HEK293 (cell line): ENCODE data around the gene MYD88.

ENCODE experiments used
- GFI1B ChIP-seq: fragments of 450-650 bp; formaldehyde crosslinking; IDR thresholded peaks from 2 replicates; pipeline ENCODE4 v1.5.1; 2016; ENCODE audit warnings: missing biosample characterization, missing genetic modification characterization
- KLF1 ChIP-seq: fragments of 450-650 bp; formaldehyde crosslinking; IDR thresholded peaks from 2 replicates; pipeline ENCODE4 v1.5.1; 2016; ENCODE audit warnings: missing biosample characterization, missing genetic modification characterization
- KLF10 ChIP-seq: fragments of 450-650 bp; IDR thresholded peaks from 2 replicates; pipeline ENCODE4 v1.5.1; 2018; ENCODE audit warnings: missing biosample characterization, mild to moderate bottlenecking, missing genetic modification characterization
- MYNN ChIP-seq: fragments of 450-650 bp; formaldehyde crosslinking; IDR thresholded peaks from 2 replicates; pipeline ENCODE4 v1.5.1; 2016; ENCODE audit warnings: missing biosample characterization, missing genetic modification characterization, borderline replicate concordance
- SP7 ChIP-seq: fragments of 450-650 bp; formaldehyde crosslinking; IDR thresholded peaks from 2 replicates; pipeline ENCODE4 v1.5.1; 2016; ENCODE audit warnings: missing biosample characterization, missing genetic modification characterization
- ZBTB10 ChIP-seq: fragments of 450-650 bp; formaldehyde crosslinking; IDR thresholded peaks from 2 replicates; pipeline ENCODE4 v1.5.1; 2016; ENCODE audit warnings: missing biosample characterization, missing genetic modification characterization
- ZBTB11 ChIP-seq: fragments of 450-650 bp; formaldehyde crosslinking; conservative IDR thresholded peaks from 2 replicates; pipeline ENCODE4 v1.5.1; 2016; ENCODE audit warnings: low read depth, missing biosample characterization, missing genetic modification characterization
- ZBTB21 ChIP-seq: fragments of 450-650 bp; formaldehyde crosslinking; IDR thresholded peaks from 2 replicates; pipeline ENCODE4 v1.5.1; 2017; ENCODE audit warnings: missing biosample characterization, missing genetic modification characterization
- ZBTB26 ChIP-seq: fragments of 450-650 bp; formaldehyde crosslinking; optimal IDR thresholded peaks from 2 replicates; pipeline ENCODE3; 2016; ENCODE audit warnings: missing biosample characterization, mild to moderate bottlenecking, missing genetic modification characterization
- ZFHX2 ChIP-seq: fragments of 450-650 bp; formaldehyde crosslinking; conservative IDR thresholded peaks from 2 replicates; pipeline ENCODE4 v1.5.1; 2016; ENCODE audit warnings: missing biosample characterization, missing genetic modification characterization
- ZNF121 ChIP-seq: fragments of 450-650 bp; formaldehyde crosslinking; IDR thresholded peaks from 2 replicates; pipeline ENCODE4 v1.5.1; 2016; ENCODE audit warnings: missing biosample characterization, missing genetic modification characterization
- ZNF148 ChIP-seq: fragments of 450-650 bp; formaldehyde crosslinking; IDR thresholded peaks from 2 replicates; pipeline ENCODE4 v1.5.0; 2017; ENCODE audit warnings: missing biosample characterization, missing genetic modification characterization, borderline replicate concordance
- ZNF239 ChIP-seq: fragments of 450-650 bp; formaldehyde crosslinking; IDR thresholded peaks from 2 replicates; pipeline ENCODE4 v1.5.1; 2016; ENCODE audit warnings: missing biosample characterization, missing genetic modification characterization
- ZNF248 ChIP-seq: fragments of 450-650 bp; formaldehyde crosslinking; IDR thresholded peaks from 2 replicates; pipeline ENCODE4 v1.5.1; 2017; ENCODE audit warnings: missing biosample characterization, missing genetic modification characterization
- ZNF280C ChIP-seq: fragments of 450-650 bp; formaldehyde crosslinking; IDR thresholded peaks from 2 replicates; pipeline ENCODE4 v1.5.1; 2016; ENCODE audit warnings: missing biosample characterization, missing genetic modification characterization
- ZNF324 ChIP-seq: fragments of 450-650 bp; formaldehyde crosslinking; IDR thresholded peaks from 2 replicates; pipeline ENCODE4 v1.5.1; 2016; ENCODE audit warnings: missing biosample characterization, missing genetic modification characterization
- ZNF423 ChIP-seq: fragments of 450-650 bp; formaldehyde crosslinking; IDR thresholded peaks from 2 replicates; pipeline ENCODE4 v1.5.1; 2016; ENCODE audit warnings: missing biosample characterization, missing genetic modification characterization
- ZNF48 ChIP-seq: fragments of 450-650 bp; formaldehyde crosslinking; IDR thresholded peaks from 2 replicates; pipeline ENCODE4 v1.5.1; 2016; ENCODE audit warnings: missing biosample characterization, missing genetic modification characterization
- ZNF513 ChIP-seq: fragments of 450-650 bp; IDR thresholded peaks from 2 replicates; pipeline ENCODE4 v1.5.1; 2018; ENCODE audit warnings: missing biosample characterization, missing genetic modification characterization
- ZNF596 ChIP-seq: fragments of 450-650 bp; IDR thresholded peaks from 2 replicates; pipeline ENCODE4 v1.5.0; 2018; ENCODE audit warnings: missing biosample characterization, mild to moderate bottlenecking, missing genetic modification characterization, moderate library complexity
- ZNF623 ChIP-seq: fragments of 450-650 bp; formaldehyde crosslinking; IDR thresholded peaks from 2 replicates; pipeline ENCODE4 v1.5.1; 2016; ENCODE audit warnings: missing biosample characterization, missing genetic modification characterization
- ZNF629 ChIP-seq: fragments of 450-650 bp; formaldehyde crosslinking; IDR thresholded peaks from 2 replicates; pipeline ENCODE4 v1.5.1; 2017; ENCODE audit warnings: missing biosample characterization, missing genetic modification characterization
- ZXDB ChIP-seq: fragments of 450-650 bp; formaldehyde crosslinking; IDR thresholded peaks from 2 replicates; pipeline ENCODE4 v1.5.1; 2016; ENCODE audit warnings: missing biosample characterization, missing genetic modification characterization
- TF ChIP-seq, protein P1 (sequence below): fragments of 450-650 bp; formaldehyde crosslinking; IDR thresholded peaks from 2 replicates; pipeline ENCODE4 v1.5.1; 2016; ENCODE audit warnings: missing biosample characterization, missing genetic modification characterization, low read depth

MYD88 gene

GRCh38 chr3:38165722-38166387 is 27.4 kb downstream of the MYD88 start (continued):
- TF ChIP-seq ZXDB (tag by site-specific recombination) (no peak), ZNF623 (tag by site-specific recombination) (no peak), ZNF148 (tag by site-specific recombination) (no peak), ZNF596 (no peak), ZNF324 (no peak), ZNF513 (tag by site-specific recombination) (0 out of 2 replicates have a peak, but pooled peaks have one; percentile 3), ZNF423 (tag by site-specific recombination) (no peak), ZNF280C (tag by site-specific recombination) (no peak), ZBTB21 (tag by site-specific recombination) (no peak), ZBTB26 (tag by site-specific recombination) (peak; percentile 83), GFI1B (tag by site-specific recombination) (no peak), ZNF121 (tag by site-specific recombination) (peak; percentile 6; the same call in 1 of the 2 replicates), ZNF629 (tag by site-specific recombination) (no peak), ZBTB11 (no peak), SP7 (no peak), ZNF48 (tag by site-specific recombination) (no peak), ZFHX2 (tag by site-specific recombination) (peak; percentile 8; the same call in 1 of the 2 replicates), KLF10 (tag by site-specific recombination) (0 out of 2 replicates have a peak, but pooled peaks have one; percentile 3), ZNF248 (tag by site-specific recombination) (no peak), KLF1 (tag by site-specific recombination) (no peak), ZNF239 (tag by site-specific recombination) (no peak), MYNN (tag by site-specific recombination) (no peak), ZBTB10 (0 out of 2 replicates have a peak, but pooled peaks have one; percentile 38)
- TF ChIP-seq, protein P1, sequence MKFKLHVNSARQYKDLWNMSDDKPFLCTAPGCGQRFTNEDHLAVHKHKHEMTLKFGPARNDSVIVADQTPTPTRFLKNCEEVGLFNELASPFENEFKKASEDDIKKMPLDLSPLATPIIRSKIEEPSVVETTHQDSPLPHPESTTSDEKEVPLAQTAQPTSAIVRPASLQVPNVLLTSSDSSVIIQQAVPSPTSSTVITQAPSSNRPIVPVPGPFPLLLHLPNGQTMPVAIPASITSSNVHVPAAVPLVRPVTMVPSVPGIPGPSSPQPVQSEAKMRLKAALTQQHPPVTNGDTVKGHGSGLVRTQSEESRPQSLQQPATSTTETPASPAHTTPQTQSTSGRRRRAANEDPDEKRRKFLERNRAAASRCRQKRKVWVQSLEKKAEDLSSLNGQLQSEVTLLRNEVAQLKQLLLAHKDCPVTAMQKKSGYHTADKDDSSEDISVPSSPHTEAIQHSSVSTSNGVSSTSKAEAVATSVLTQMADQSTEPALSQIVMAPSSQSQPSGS (tag by site-specific recombination): no peak
